ENCODE data around the gene PEX14. TPM values are rescaled to one million over a fixed set of nuclear protein-coding genes. Genes with fewer than 3 reads are reported as not detected.

Gene PEX14
- total RNA-seq, 1 experiment from 2014 or later, result 17.7 TPM

- TF ChIP-seq CTCF (IDR thresholded peaks at IDR 0.05; ENCODE audit: unreplicated experiment), result no peak
- DNase-seq, result no peak
- intact Hi-C loops (cut with micrococcal nuclease; ENCODE audit: unreplicated experiment), result no loop called here
- CTCF ChIA-PET, result interaction anchor here (0.6 kb wide), 2 partner anchors 60 to 166 kb away, joined by 3 read pairs; no protein-coding TSS in a partner anchor
- H3K4me3 Mint-ChIP-seq (ENCODE audit: low read depth, unreplicated experiment), result no peak overlapping the region
- no TSS peak for BruUV-seq (replicated peaks)
- no peaks in the 10 kb centered on the region for H3K27me3 Mint-ChIP-seq (ENCODE audit: unreplicated experiment)
- H3K27ac Mint-ChIP-seq (ENCODE audit: unreplicated experiment), result no peak overlapping the region
- no peaks in the 10 kb centered on the region for H3K4me1 Mint-ChIP-seq (ENCODE audit: low read depth, unreplicated experiment)
- H3K9me3 Mint-ChIP-seq (ENCODE audit: low read depth, unreplicated experiment), result no peaks in the 10 kb centered on the region
- no peaks in the 10 kb centered on the region for H3K36me3 Mint-ChIP-seq (ENCODE audit: insufficient read depth, unreplicated experiment)
These were observed 193.4 kb downstream of the PEX14 start for GRCh38 chr1:10667861-10668761.

GRCh38 chr1:10669570-10669969 is 194.8 kb downstream of the PEX14 start:
- no peak overlapping the region for H3K4me3 Mint-ChIP-seq (ENCODE audit: low read depth, unreplicated experiment)
- no peak for TF ChIP-seq CTCF (IDR thresholded peaks at IDR 0.05; ENCODE audit: unreplicated experiment)
- intact Hi-C loops (cut with micrococcal nuclease; ENCODE audit: unreplicated experiment), result no loop called here
- H3K36me3 Mint-ChIP-seq (ENCODE audit: insufficient read depth, unreplicated experiment), result no peaks in the 10 kb centered on the region
- no peak overlapping the region for H3K27ac Mint-ChIP-seq (ENCODE audit: unreplicated experiment)
- no TSS peak for BruUV-seq (replicated peaks)
- no peak for DNase-seq
- H3K4me1 Mint-ChIP-seq (ENCODE audit: low read depth, unreplicated experiment), result no peaks in the 10 kb centered on the region
- no peaks in the 10 kb centered on the region for H3K9me3 Mint-ChIP-seq (ENCODE audit: low read depth, unreplicated experiment)
- no peaks in the 10 kb centered on the region for H3K27me3 Mint-ChIP-seq (ENCODE audit: unreplicated experiment)
- CTCF ChIA-PET, result interaction anchor here (0.6 kb wide), 1 partner anchor 11 kb away, joined by 6 read pairs; no protein-coding TSS in a partner anchor

- CTCF ChIA-PET, result no interaction called here
- no peak overlapping the region for H3K4me3 Mint-ChIP-seq (ENCODE audit: low read depth, unreplicated experiment)
- no peaks in the 10 kb centered on the region for H3K36me3 Mint-ChIP-seq (ENCODE audit: insufficient read depth, unreplicated experiment)
- no TSS peak for BruUV-seq (replicated peaks)
- no peaks in the 10 kb centered on the region for H3K4me1 Mint-ChIP-seq (ENCODE audit: low read depth, unreplicated experiment)
- no peak overlapping the region for H3K27ac Mint-ChIP-seq (ENCODE audit: unreplicated experiment)
- intact Hi-C loops (cut with micrococcal nuclease; ENCODE audit: unreplicated experiment), result no loop called here
- no peak for DNase-seq
- H3K27me3 Mint-ChIP-seq (ENCODE audit: unreplicated experiment), result no peaks in the 10 kb centered on the region
- TF ChIP-seq CTCF (IDR thresholded peaks at IDR 0.05; ENCODE audit: unreplicated experiment), result no peak
- no peaks in the 10 kb centered on the region for H3K9me3 Mint-ChIP-seq (ENCODE audit: low read depth, unreplicated experiment)
These were observed 195.4 kb downstream of the PEX14 start for GRCh38 chr1:10670190-10670589.

- H3K27me3 Mint-ChIP-seq (ENCODE audit: unreplicated experiment), result no peaks in the 10 kb centered on the region
- TF ChIP-seq CTCF (IDR thresholded peaks at IDR 0.05; ENCODE audit: unreplicated experiment), result no peak
- no peak overlapping the region for H3K27ac Mint-ChIP-seq (ENCODE audit: unreplicated experiment)
- no peaks in the 10 kb centered on the region for H3K36me3 Mint-ChIP-seq (ENCODE audit: insufficient read depth, unreplicated experiment)
- BruUV-seq (replicated peaks), result no TSS peak
- CTCF ChIA-PET, result no interaction called here
- intact Hi-C loops (cut with micrococcal nuclease; ENCODE audit: unreplicated experiment), result no loop called here
- H3K4me1 Mint-ChIP-seq (ENCODE audit: low read depth, unreplicated experiment), result no peaks in the 10 kb centered on the region
- no peak overlapping the region for H3K4me3 Mint-ChIP-seq (ENCODE audit: low read depth, unreplicated experiment)
- no peaks in the 10 kb centered on the region for H3K9me3 Mint-ChIP-seq (ENCODE audit: low read depth, unreplicated experiment)
- DNase-seq, result no peak
These were observed 196.3 kb downstream of the PEX14 start for GRCh38 chr1:10671090-10671489.

Measured in Calu3 (cell line).